ENCODE results near the gene FBXL17.

- TF ChIP-seq CTCF (IDR thresholded peaks at IDR 0.05; ENCODE audit: borderline replicate concordance, extremely low read depth, low read length, poor library complexity, severe bottlenecking) (no peak), EZH2 (IDR thresholded peaks at IDR 0.05; ENCODE audit: borderline replicate concordance, low read depth, low read length, severe bottlenecking) (no peak)
Observed at GRCh38 chr5:108078345-108078744, 303.6 kb downstream of the FBXL17 start.

Data from DND-41 (cell line).